HepG2 (cell line): ENCODE data around the gene ARFGAP2. TPM values are rescaled to one million over a fixed set of nuclear protein-coding genes. Genes with fewer than 3 reads are reported as not detected.

Experiments used
- AHDC1 ChIP-seq: sonication (generic); formaldehyde crosslinking; IDR thresholded peaks from 2 replicates; pipeline ENCODE4 v1.5.1; 2020; ENCODE audit warnings: mild to moderate bottlenecking, missing genetic modification reagents, borderline replicate concordance
- FOXO4 ChIP-seq: sonication (generic); formaldehyde crosslinking; conservative IDR thresholded peaks from 2 replicates; pipeline ENCODE4 v1.8.1; 2023; ENCODE audit warnings: missing genetic modification reagents
- HMGXB4 ChIP-seq, 2 experiments: sonication (generic) in 1 of 2; formaldehyde crosslinking in 1 of 2; IDR thresholded peaks; 2 replicates each; pipeline versions ENCODE4 v1.4.0 to v1.6.1; 2018 to 2020; ENCODE audit warnings: missing genetic modification reagents in 2 of 2, borderline replicate concordance in 1 of 2, low read depth in 1 of 2, mild to moderate bottlenecking in 1 of 2, missing biosample characterization in 1 of 2
- JARID2 ChIP-seq: sonication (generic); formaldehyde crosslinking; IDR thresholded peaks from 2 replicates; pipeline ENCODE4 v1.8.1; 2023; ENCODE audit warnings: missing genetic modification reagents, inconsistent platforms; ENCODE audit not compliant: insufficient replicate concordance
- MBNL3 ChIP-seq: fragments of 250-450 bp; sonication (Bioruptor Pico); conservative IDR thresholded peaks from 2 replicates; pipeline ENCODE4 v1.8.0; 2022; ENCODE audit warnings: mild to moderate bottlenecking, inconsistent platforms
- MEF2D ChIP-seq: sonication (generic); formaldehyde crosslinking; IDR thresholded peaks from 2 replicates; pipeline ENCODE4 v1.5.1; 2020; ENCODE audit warnings: mild to moderate bottlenecking, missing genetic modification reagents
- MNT ChIP-seq: fragments of 450-650 bp; IDR thresholded peaks from 2 replicates; pipeline ENCODE4 v1.6.1; 2016
- NR2F6 ChIP-seq, 2 experiments: IDR thresholded peaks; 2 replicates each; pipeline ENCODE4 v1.6.1; 2016; ENCODE audit warnings: antibody characterized with exemption in 1 of 2, mild to moderate bottlenecking in 1 of 2
- SMARCC2 ChIP-seq: fragments of 450-650 bp; IDR thresholded peaks from 2 replicates; pipeline ENCODE4 v1.6.1; 2017; ENCODE audit warnings: antibody characterized with exemption, mild to moderate bottlenecking
- ZBTB2 ChIP-seq: sonication (generic); formaldehyde crosslinking; IDR thresholded peaks from 2 replicates; pipeline ENCODE4 v1.8.0; 2022; ENCODE audit warnings: low read depth, missing genetic modification reagents
- ZNF382 ChIP-seq: sonication (generic); formaldehyde crosslinking; IDR thresholded peaks from 2 replicates; pipeline ENCODE4 v1.5.0; 2020; ENCODE audit warnings: missing genetic modification reagents, mild to moderate bottlenecking, borderline replicate concordance
- ZNF572 ChIP-seq: sonication (generic); formaldehyde crosslinking; IDR thresholded peaks from 2 replicates; pipeline ENCODE4 v1.5.1; 2020; ENCODE audit warnings: mild to moderate bottlenecking, missing genetic modification reagents
- ZNF747 ChIP-seq: sonication (generic); formaldehyde crosslinking; IDR thresholded peaks from 2 replicates; pipeline ENCODE4 v1.8.1; 2023; ENCODE audit warnings: missing genetic modification reagents, mild to moderate bottlenecking, borderline replicate concordance
- ZNF788 ChIP-seq: sonication (generic); formaldehyde crosslinking; IDR thresholded peaks from 2 replicates; pipeline ENCODE4 v1.5.0; 2020; ENCODE audit warnings: mild to moderate bottlenecking, missing genetic modification reagents, borderline replicate concordance
- ZSCAN21 ChIP-seq: sonication (generic); formaldehyde crosslinking; IDR thresholded peaks from 2 replicates; pipeline ENCODE4 v1.8.0; 2022; ENCODE audit warnings: mild to moderate bottlenecking, missing genetic modification reagents, moderate library complexity, borderline replicate concordance
- polyA plus RNA-seq, 8 experiments: library from polyadenylated mRNA; depleted of rRNA in 3 of 8; stranded (reverse) in 7 of 8; unstranded in 1 of 8; fragments of >200 nt; fragmentation: Illumina TruSeq in 4 of 8; extraction: Trizol in 4 of 8; gene quantifications; 2 replicates each; pipeline versions ENCODE4 v1.2.1 to v1.2.3, GENCODE V29; 2011 to 2016; ENCODE audit warnings: low read depth in 4 of 8, missing spikeins in 1 of 8, mixed read lengths in 1 of 8; ENCODE audit not compliant: insufficient read depth in 1 of 8
- total RNA-seq, 5 experiments: library from RNA; depleted of rRNA; stranded (reverse); fragments of >200 nt; fragmentation: Illumina TruSeq; extraction: Trizol; gene quantifications; 2 replicates each; pipeline ENCODE4 v1.2.3, GENCODE V29; 2016; ENCODE audit warnings: low read depth in 1 of 5

The ARFGAP2 gene
- total and polyA plus RNA-seq, 2 of the 13 experiments (the other 11 are each of a cell fraction or from before 2014, with no cell fraction given) = 32.3 to 75.3 TPM

GRCh38 chr11:47189100-47189834, 12.6 kb upstream of the ARFGAP2 start (continued):
- TF ChIP-seq MNT (peak; percentile 68), MEF2D (CRISPR knock-in tag) (peak; percentile 34; the same call in 1 of the 2 replicates), SMARCC2 (0 out of 2 replicates have a peak, but pooled peaks have one; percentile 30), HMGXB4 (CRISPR knock-in tag; IDR thresholded peaks at IDR 0.05; ENCODE audit: borderline replicate concordance in 1 of 2, low read depth in 1 of 2) (peak; percentile 24 to 34; a peak in 1 of 4 replicates), ZNF788 (peak; percentile 28; the same call in 1 of the 2 replicates), ZNF382 (no peak), ZNF572 (no peak), FOXO4 (no peak), NR2F6 (IDR thresholded peaks at IDR 0.05) (peak; percentile 59), NR2F6 (CRISPR knock-in tag; IDR thresholded peaks at IDR 0.05) (peak; percentile 82), ZNF747 (CRISPR knock-in tag) (no peak), ZBTB2 (CRISPR knock-in tag) (no peak), AHDC1 (peak; percentile 75), MBNL3 (no peak), ZSCAN21 (CRISPR knock-in tag) (0 out of 2 replicates have a peak, but pooled peaks have one; percentile 23), JARID2 (CRISPR knock-in tag) (peak; percentile 26)
